ENCODE data around the gene IMPDH1.

Gene IMPDH1

DNA sequence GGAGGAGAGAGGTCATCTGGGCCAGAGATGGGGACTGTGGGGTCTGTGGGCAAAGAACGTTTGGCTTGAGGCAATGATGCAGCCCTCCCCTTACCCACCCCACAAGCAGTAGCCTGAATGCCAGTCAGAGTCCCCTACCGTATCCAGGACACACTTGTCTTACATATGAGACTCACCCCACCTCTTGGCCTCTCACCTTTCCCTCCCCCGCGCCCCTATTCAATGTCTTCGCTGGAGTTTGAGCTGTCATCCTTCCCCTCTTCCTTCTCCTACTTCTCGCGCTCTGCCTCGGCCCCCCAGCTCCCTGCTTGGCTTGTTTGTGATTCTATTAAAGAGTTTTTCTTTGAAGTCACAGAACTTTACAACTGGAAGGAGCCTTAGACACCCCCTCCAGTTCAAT is 57.1 kb downstream of the IMPDH1 start:
- H2BK12ac ChIP-seq (ENCODE audit: low read length) = no peak overlapping the region
- peak overlapping the region; percentile 94 for H3K18ac ChIP-seq (ENCODE audit: low read length)
- no peak overlapping the region for H3K4me3 ChIP-seq (ENCODE audit: low read length in 2 of 2)
- H3K9me3 ChIP-seq (replicated peaks in 1 of 2; ENCODE audit: control insufficient read depth in 2 of 2, insufficient read depth in 1 of 2, low read depth in 1 of 2, low read length in 2 of 2) = peaks cover 0 to 3% of the 10 kb centered on the region in 2 donors
- H3K79me1 ChIP-seq (ENCODE audit: low read depth, low read length) = no peaks in the 10 kb centered on the region
- WGBS, 2 donors (ENCODE audit: extremely low coverage in 2 of 2, insufficient read length in 2 of 2, insufficient replicate concordance in 1 of 2) = no CpG with 5 or more reads among the region's 8 CpGs
- H4K8ac ChIP-seq (ENCODE audit: low read depth, low read length) = no peak overlapping the region
- peak overlapping the region; percentile 10 for H3K9ac ChIP-seq (ENCODE audit: low read depth, low read length, poor library complexity)
- peak overlapping the region; percentile 10 for H2BK120ac ChIP-seq (ENCODE audit: low read depth, low read length)
- H3K27me3 ChIP-seq (ENCODE audit: control insufficient read depth in 3 of 3, insufficient read depth in 3 of 3, low read depth in 1 of 3, low read length in 3 of 3) = peaks cover 13 to 85% (median 52%) of the 10 kb centered on the region in 3 experiments
- no peak for DNase-seq (ENCODE audit: low spot score)
- H3K14ac ChIP-seq (ENCODE audit: low read length) = no peak overlapping the region
- H3K4me2 ChIP-seq (ENCODE audit: insufficient read depth, low read length, poor library complexity, severe bottlenecking) = no peak overlapping the region
- peak overlapping the region; percentile 40 for H2BK15ac ChIP-seq (ENCODE audit: low read length)
- H4K91ac ChIP-seq (ENCODE audit: low read depth, low read length, poor library complexity) = no peak overlapping the region
- peak overlapping the region; percentile 68 for H2AK5ac ChIP-seq (ENCODE audit: low read depth, low read length)
- H3K23ac ChIP-seq (ENCODE audit: low read depth, low read length, poor library complexity) = peak overlapping the region; percentile 89
- H3K4ac ChIP-seq (ENCODE audit: low read length) = no peak overlapping the region
- H2AFZ ChIP-seq (ENCODE audit: low read length) = no peak overlapping the region
- H3K4me1 ChIP-seq (ENCODE audit: control insufficient read depth in 2 of 2, insufficient read depth in 1 of 2, low read depth in 1 of 2, low read length in 2 of 2) = peaks cover 7% of the 10 kb centered on the region in 2 donors
- no peaks in the 10 kb centered on the region for H3K36me3 ChIP-seq (replicated peaks in 1 of 2; ENCODE audit: control insufficient read depth in 2 of 2, insufficient read depth in 2 of 2, low read length in 2 of 2)
- no peak overlapping the region for H2BK5ac ChIP-seq (ENCODE audit: low read length)
- H3K27ac ChIP-seq (replicated peaks; ENCODE audit: low read length) = no peak overlapping the region

GRCh38 chr7:128352153-128352537 is 57.6 kb downstream of the IMPDH1 start:
- no peak overlapping the region for H3K14ac ChIP-seq (ENCODE audit: low read length)
- peak overlapping the region; percentile 93 for H2BK12ac ChIP-seq (ENCODE audit: low read length)
- no CpG with 5 or more reads among the region's 34 CpGs for WGBS, 2 donors (ENCODE audit: extremely low coverage in 2 of 2, insufficient read length in 2 of 2, insufficient replicate concordance in 1 of 2)
- H3K9ac ChIP-seq (ENCODE audit: low read depth, low read length, poor library complexity) = peak overlapping the region; percentile 72
- H3K4me2 ChIP-seq (ENCODE audit: insufficient read depth, low read length, poor library complexity, severe bottlenecking) = no peak overlapping the region
- H3K36me3 ChIP-seq (replicated peaks in 1 of 2; ENCODE audit: control insufficient read depth in 2 of 2, insufficient read depth in 2 of 2, low read length in 2 of 2) = no peaks in the 10 kb centered on the region
- peaks cover 0 to 3% of the 10 kb centered on the region in 2 donors for H3K9me3 ChIP-seq (replicated peaks in 1 of 2; ENCODE audit: control insufficient read depth in 2 of 2, insufficient read depth in 1 of 2, low read depth in 1 of 2, low read length in 2 of 2)
- H2AFZ ChIP-seq (ENCODE audit: low read length) = no peak overlapping the region
- H3K79me1 ChIP-seq (ENCODE audit: low read depth, low read length) = no peaks in the 10 kb centered on the region
- no peak overlapping the region for H3K4me3 ChIP-seq (ENCODE audit: low read length in 2 of 2)
- H4K91ac ChIP-seq (ENCODE audit: low read depth, low read length, poor library complexity) = peak overlapping the region; percentile 28
- peak overlapping the region; percentile 40 for H2BK15ac ChIP-seq (ENCODE audit: low read length)
- peaks cover 13 to 83% (median 52%) of the 10 kb centered on the region in 3 experiments for H3K27me3 ChIP-seq (ENCODE audit: control insufficient read depth in 3 of 3, insufficient read depth in 3 of 3, low read depth in 1 of 3, low read length in 3 of 3)
- peak overlapping the region; percentile 89 for H3K23ac ChIP-seq (ENCODE audit: low read depth, low read length, poor library complexity)
- peak overlapping the region; percentile 68 for H2AK5ac ChIP-seq (ENCODE audit: low read depth, low read length)
- no peak overlapping the region for H3K4ac ChIP-seq (ENCODE audit: low read length)
- no peak overlapping the region for H2BK5ac ChIP-seq (ENCODE audit: low read length)
- DNase-seq (ENCODE audit: low spot score) = peak; percentile 35
- H4K8ac ChIP-seq (ENCODE audit: low read depth, low read length) = no peak overlapping the region
- H3K4me1 ChIP-seq (ENCODE audit: control insufficient read depth in 2 of 2, insufficient read depth in 1 of 2, low read depth in 1 of 2, low read length in 2 of 2) = peaks cover 5 to 7% of the 10 kb centered on the region in 2 donors
- peak overlapping the region; percentile 94 for H3K18ac ChIP-seq (ENCODE audit: low read length)
- no peak overlapping the region for H3K27ac ChIP-seq (replicated peaks; ENCODE audit: low read length)
- H2BK120ac ChIP-seq (ENCODE audit: low read depth, low read length) = peak overlapping the region; percentile 10

DNA sequence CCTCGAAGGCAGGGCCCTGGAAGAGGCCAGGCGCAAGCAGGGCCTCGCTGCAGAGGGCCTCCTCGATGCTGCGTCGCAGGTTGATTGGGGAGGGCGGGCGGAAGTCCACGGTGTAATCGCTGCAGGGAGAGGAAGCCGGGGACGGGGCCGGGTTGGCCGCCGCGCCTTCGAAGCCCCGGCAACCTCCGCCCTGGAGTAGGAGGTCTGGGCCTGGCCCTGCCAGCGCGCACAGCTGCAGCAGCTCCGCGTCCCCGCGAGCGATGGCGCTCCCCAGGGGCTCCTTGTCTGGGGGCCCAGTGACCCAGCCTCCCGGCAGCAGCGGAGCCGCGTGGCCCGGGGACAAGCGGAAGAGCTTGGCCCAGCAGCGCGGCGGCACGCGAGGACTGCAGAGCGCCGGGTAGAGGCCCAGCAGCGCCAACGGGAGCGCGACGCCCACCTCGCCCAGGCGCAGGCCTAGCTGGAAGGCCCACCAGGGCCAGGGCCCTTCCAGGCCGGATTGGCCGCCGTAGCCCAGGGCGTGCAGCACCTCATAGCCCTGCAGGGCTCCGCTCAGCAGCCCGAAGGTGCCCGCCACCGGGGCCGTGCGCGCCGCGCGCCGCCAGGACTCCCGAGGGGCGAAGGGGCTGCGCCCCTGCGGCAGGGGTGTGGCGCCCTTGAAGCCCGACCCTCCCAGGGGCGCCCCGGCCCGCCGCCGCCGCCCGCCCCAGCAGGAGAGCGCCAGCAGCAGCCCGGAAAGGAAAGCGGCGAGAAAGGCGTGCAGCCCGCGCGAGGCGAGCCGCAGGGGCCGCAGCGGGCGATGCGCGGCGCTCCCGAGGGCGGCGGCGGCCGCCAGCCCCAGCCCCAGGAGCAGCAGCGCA is 58.3 kb downstream of the IMPDH1 start:
- Histone ChIP-seq H3K4me1 (ENCODE audit: control insufficient read depth in 2 of 2, insufficient read depth in 1 of 2, low read depth in 1 of 2, low read length in 2 of 2) (peaks cover 3 to 5% of the 10 kb centered on the region in 2 donors), H3K4me3 (ENCODE audit: low read length in 2 of 2) (peak overlapping the region in 1 of 2 donors; percentile 25), H3K36me3 (replicated peaks in 1 of 2; ENCODE audit: control insufficient read depth in 2 of 2, insufficient read depth in 2 of 2, low read length in 2 of 2) (no peaks in the 10 kb centered on the region), H4K8ac (ENCODE audit: low read depth, low read length) (peak overlapping the region; percentile 74), H3K14ac (ENCODE audit: low read length) (no peak overlapping the region), H3K27me3 (ENCODE audit: control insufficient read depth in 3 of 3, insufficient read depth in 3 of 3, low read depth in 1 of 3, low read length in 3 of 3) (peaks cover 13 to 78% (median 52%) of the 10 kb centered on the region in 3 experiments), H3K4ac (ENCODE audit: low read length) (no peak overlapping the region), H3K9me3 (replicated peaks in 1 of 2; ENCODE audit: control insufficient read depth in 2 of 2, insufficient read depth in 1 of 2, low read depth in 1 of 2, low read length in 2 of 2) (peaks cover 0 to 3% of the 10 kb centered on the region in 2 donors), H3K27ac (replicated peaks; ENCODE audit: low read length) (no peak overlapping the region), H3K79me1 (ENCODE audit: low read depth, low read length) (no peaks in the 10 kb centered on the region), H2AFZ (ENCODE audit: low read length) (peak overlapping the region; percentile 17), H3K4me2 (ENCODE audit: insufficient read depth, low read length, poor library complexity, severe bottlenecking) (no peak overlapping the region), H2AK5ac (ENCODE audit: low read depth, low read length) (peak overlapping the region; percentile 65), H4K91ac (ENCODE audit: low read depth, low read length, poor library complexity) (no peak overlapping the region), H2BK12ac (ENCODE audit: low read length) (peak overlapping the region; percentile 93), H2BK15ac (ENCODE audit: low read length) (peak overlapping the region; percentile 40), H3K23ac (ENCODE audit: low read depth, low read length, poor library complexity) (peak overlapping the region; percentile 70), H3K9ac (ENCODE audit: low read depth, low read length, poor library complexity) (peak overlapping the region; percentile 54), H3K18ac (ENCODE audit: low read length) (peak overlapping the region; percentile 94), H2BK5ac (ENCODE audit: low read length) (no peak overlapping the region), H2BK120ac (ENCODE audit: low read depth, low read length) (peak overlapping the region; percentile 62)
- WGBS, 2 donors (ENCODE audit: extremely low coverage in 2 of 2, insufficient read length in 2 of 2, insufficient replicate concordance in 1 of 2) = no CpG with 5 or more reads among the region's 97 CpGs
- no peak for DNase-seq (ENCODE audit: low spot score)

GRCh38 chr7:128350708-128351295 is 59.0 kb downstream of the IMPDH1 start:
- H3K27me3 ChIP-seq (ENCODE audit: control insufficient read depth in 3 of 3, insufficient read depth in 3 of 3, low read depth in 1 of 3, low read length in 3 of 3) = peaks cover 13 to 74% (median 52%) of the 10 kb centered on the region in 3 experiments
- H3K79me1 ChIP-seq (ENCODE audit: low read depth, low read length) = no peaks in the 10 kb centered on the region
- H3K4me1 ChIP-seq (ENCODE audit: control insufficient read depth in 2 of 2, insufficient read depth in 1 of 2, low read depth in 1 of 2, low read length in 2 of 2) = peaks cover 3 to 5% of the 10 kb centered on the region in 2 donors
- H2BK120ac ChIP-seq (ENCODE audit: low read depth, low read length) = peak overlapping the region; percentile 62
- no peak overlapping the region for H4K91ac ChIP-seq (ENCODE audit: low read depth, low read length, poor library complexity)
- peak overlapping the region; percentile 92 for H2BK12ac ChIP-seq (ENCODE audit: low read length)
- H2BK5ac ChIP-seq (ENCODE audit: low read length) = no peak overlapping the region
- H4K8ac ChIP-seq (ENCODE audit: low read depth, low read length) = peak overlapping the region; percentile 74
- DNase-seq (ENCODE audit: low spot score) = no peak
- peaks cover 0 to 3% of the 10 kb centered on the region in 2 donors for H3K9me3 ChIP-seq (replicated peaks in 1 of 2; ENCODE audit: control insufficient read depth in 2 of 2, insufficient read depth in 1 of 2, low read depth in 1 of 2, low read length in 2 of 2)
- H2AFZ ChIP-seq (ENCODE audit: low read length) = peak overlapping the region; percentile 17
- H3K4ac ChIP-seq (ENCODE audit: low read length) = no peak overlapping the region
- peak overlapping the region; percentile 74 for H3K9ac ChIP-seq (ENCODE audit: low read depth, low read length, poor library complexity)
- peak overlapping the region; percentile 65 for H2AK5ac ChIP-seq (ENCODE audit: low read depth, low read length)
- H3K27ac ChIP-seq (replicated peaks; ENCODE audit: low read length) = no peak overlapping the region
- WGBS, 2 donors (ENCODE audit: extremely low coverage in 2 of 2, insufficient read length in 2 of 2, insufficient replicate concordance in 1 of 2) = no CpG with 5 or more reads among the region's 35 CpGs
- peak overlapping the region; percentile 89 for H3K18ac ChIP-seq (ENCODE audit: low read length)
- H3K36me3 ChIP-seq (replicated peaks in 1 of 2; ENCODE audit: control insufficient read depth in 2 of 2, insufficient read depth in 2 of 2, low read length in 2 of 2) = no peaks in the 10 kb centered on the region
- H3K4me3 ChIP-seq (ENCODE audit: low read length in 2 of 2) = no peak overlapping the region
- peak overlapping the region; percentile 70 for H3K23ac ChIP-seq (ENCODE audit: low read depth, low read length, poor library complexity)
- H3K14ac ChIP-seq (ENCODE audit: low read length) = no peak overlapping the region
- peak overlapping the region; percentile 30 for H2BK15ac ChIP-seq (ENCODE audit: low read length)
- H3K4me2 ChIP-seq (ENCODE audit: insufficient read depth, low read length, poor library complexity, severe bottlenecking) = no peak overlapping the region
